GM12878 (cell line): ENCODE measurements around the gene CYSLTR2. TPM values are rescaled to one million over a fixed set of nuclear protein-coding genes. Genes with fewer than 3 reads are reported as not detected.

Experiments
- BCL3 ChIP-seq: IDR thresholded peaks from 2 replicates; pipeline ENCODE4 v1.6.1; 2011; ENCODE audit warnings: borderline replicate concordance, low read depth, mild to moderate bottlenecking, moderate library complexity, low read length; ENCODE audit not compliant: insufficient read depth, poor library complexity, severe bottlenecking
- E4F1 ChIP-seq: fragments of 450-650 bp; IDR thresholded peaks from 2 replicates; pipeline ENCODE4 v1.6.1; 2018; ENCODE audit warnings: borderline replicate concordance, mild to moderate bottlenecking; ENCODE audit not compliant: partially characterized antibody
- IKZF2 ChIP-seq, 2 experiments: fragments of 450-650 bp; IDR thresholded peaks; 2 replicates each; pipeline ENCODE4 v1.6.1; 2017; ENCODE audit warnings: mild to moderate bottlenecking in 2 of 2, moderate library complexity in 2 of 2
- IRF4 ChIP-seq: IDR thresholded peaks from 2 replicates; pipeline ENCODE4 v1.6.1; 2011; ENCODE audit warnings: low read depth, low read length
- MYC ChIP-seq: IDR thresholded peaks from 2 replicates; pipeline ENCODE4 v1.6.1; 2011; ENCODE audit warnings: mild to moderate bottlenecking, low read length, moderate library complexity, inconsistent platforms; ENCODE audit not compliant: insufficient read depth, insufficient replicate concordance, insufficient read length, severe bottlenecking
- SPI1 ChIP-seq: IDR thresholded peaks from 2 replicates; pipeline ENCODE4 v1.6.1; 2011; ENCODE audit warnings: low read depth, mild to moderate bottlenecking, low read length, moderate library complexity, borderline replicate concordance; ENCODE audit not compliant: insufficient read depth
- SUPT20H ChIP-seq: IDR thresholded peaks from 2 replicates; pipeline ENCODE4 v1.6.1; 2011; ENCODE audit warnings: low read depth, mild to moderate bottlenecking, low read length, moderate library complexity, borderline replicate concordance; ENCODE audit not compliant: control insufficient read depth
- SUZ12 ChIP-seq: fragments of 200-600 bp; sonication (generic); IDR thresholded peaks from one replicate; pipeline ENCODE4 v1.6.1; 2018; ENCODE audit warnings: antibody characterized with exemption, mild to moderate bottlenecking; ENCODE audit not compliant: unreplicated experiment
- polyA plus RNA-seq, 11 experiments: library from polyadenylated mRNA; depleted of rRNA in 4 of 11; unstranded in 6 of 11; stranded (reverse) in 5 of 11; fragments of >200 nt; fragmentation: Nextera tagmentation in 4 of 11; fragmentation: Illumina TruSeq in 1 of 11; extraction: Ambion mirVana in 4 of 11; extraction: Trizol in 1 of 11; gene quantifications; 1 replicate in 1 of 11; 2 replicates in 10 of 11; pipeline versions ENCODE4 v1.2.1 to v1.2.3, GENCODE V29; 2011 to 2016; ENCODE audit warnings: inconsistent platforms in 2 of 11, missing spikeins in 2 of 11, low read depth in 1 of 11
- total RNA-seq, 4 experiments: library from RNA; depleted of rRNA in 3 of 4; stranded (reverse); fragments of >200 nt in 3 of 4; fragmentation: Illumina TruSeq in 1 of 4; extraction: Trizol in 1 of 4; gene quantifications; 2 replicates each; pipeline versions ENCODE4 v1.2.1 to v1.2.3, GENCODE V29; 2013 to 2021
- TF ChIP-seq, protein P1 (sequence below): IDR thresholded peaks from 2 replicates; pipeline ENCODE4 v1.6.1; 2012; ENCODE audit warnings: improper control_type of control experiment, low read depth, low read length; ENCODE audit not compliant: insufficient replicate concordance

CYSLTR2 gene
- total and polyA plus RNA-seq, 10 of the 15 experiments (the other 5 are each of a cell fraction or from before 2014, with no cell fraction given): 0.02 to 0.08 (median 0.03) TPM; not detected in 5

- TF ChIP-seq SUPT20H (no peak), E4F1 (no peak), IKZF2 (IDR thresholded peaks at IDR 0.05) (peak; percentile 77 to 78), BCL3 (no peak), SPI1 (peak; percentile 95), SUZ12 (no peak), IRF4 (peak; percentile 75), MYC (no peak)
- TF ChIP-seq, protein P1, sequence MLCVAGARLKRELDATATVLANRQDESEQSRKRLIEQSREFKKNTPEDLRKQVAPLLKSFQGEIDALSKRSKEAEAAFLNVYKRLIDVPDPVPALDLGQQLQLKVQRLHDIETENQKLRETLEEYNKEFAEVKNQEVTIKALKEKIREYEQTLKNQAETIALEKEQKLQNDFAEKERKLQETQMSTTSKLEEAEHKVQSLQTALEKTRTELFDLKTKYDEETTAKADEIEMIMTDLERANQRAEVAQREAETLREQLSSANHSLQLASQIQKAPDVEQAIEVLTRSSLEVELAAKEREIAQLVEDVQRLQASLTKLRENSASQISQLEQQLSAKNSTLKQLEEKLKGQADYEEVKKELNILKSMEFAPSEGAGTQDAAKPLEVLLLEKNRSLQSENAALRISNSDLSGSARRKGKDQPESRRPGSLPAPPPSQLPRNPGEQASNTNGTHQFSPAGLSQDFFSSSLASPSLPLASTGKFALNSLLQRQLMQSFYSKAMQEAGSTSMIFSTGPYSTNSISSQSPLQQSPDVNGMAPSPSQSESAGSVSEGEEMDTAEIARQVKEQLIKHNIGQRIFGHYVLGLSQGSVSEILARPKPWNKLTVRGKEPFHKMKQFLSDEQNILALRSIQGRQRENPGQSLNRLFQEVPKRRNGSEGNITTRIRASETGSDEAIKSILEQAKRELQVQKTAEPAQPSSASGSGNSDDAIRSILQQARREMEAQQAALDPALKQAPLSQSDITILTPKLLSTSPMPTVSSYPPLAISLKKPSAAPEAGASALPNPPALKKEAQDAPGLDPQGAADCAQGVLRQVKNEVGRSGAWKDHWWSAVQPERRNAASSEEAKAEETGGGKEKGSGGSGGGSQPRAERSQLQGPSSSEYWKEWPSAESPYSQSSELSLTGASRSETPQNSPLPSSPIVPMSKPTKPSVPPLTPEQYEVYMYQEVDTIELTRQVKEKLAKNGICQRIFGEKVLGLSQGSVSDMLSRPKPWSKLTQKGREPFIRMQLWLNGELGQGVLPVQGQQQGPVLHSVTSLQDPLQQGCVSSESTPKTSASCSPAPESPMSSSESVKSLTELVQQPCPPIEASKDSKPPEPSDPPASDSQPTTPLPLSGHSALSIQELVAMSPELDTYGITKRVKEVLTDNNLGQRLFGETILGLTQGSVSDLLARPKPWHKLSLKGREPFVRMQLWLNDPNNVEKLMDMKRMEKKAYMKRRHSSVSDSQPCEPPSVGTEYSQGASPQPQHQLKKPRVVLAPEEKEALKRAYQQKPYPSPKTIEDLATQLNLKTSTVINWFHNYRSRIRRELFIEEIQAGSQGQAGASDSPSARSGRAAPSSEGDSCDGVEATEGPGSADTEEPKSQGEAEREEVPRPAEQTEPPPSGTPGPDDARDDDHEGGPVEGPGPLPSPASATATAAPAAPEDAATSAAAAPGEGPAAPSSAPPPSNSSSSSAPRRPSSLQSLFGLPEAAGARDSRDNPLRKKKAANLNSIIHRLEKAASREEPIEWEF: no peak
Observed at GRCh38 chr13:48660361-48661076, 6.8 kb downstream of the CYSLTR2 start (continued).
